Upper lobe of right lung (tissue), 1 donor: ENCODE measurements around the gene SWSAP1. TPM values are rescaled to one million over a fixed set of nuclear protein-coding genes. Genes with fewer than 3 reads are reported as not detected.
A peak's percentile ranks its signal among the peaks of the same experiment; 100 is the strongest.

Source experiments
- ATAC-seq: fragments of 200-7000 bp; cut with Tn5 transposase; one replicate; pipeline ENCODE4 v1.9.1; 2020; ENCODE audit warnings: mild to moderate bottlenecking, moderate library complexity
- DNase-seq: peaks from one replicate; pipeline ENCODE4 v3.0.0-alpha.2; 2020
- H3K27ac ChIP-seq: fragments of 200-600 bp; one replicate; pipeline ENCODE4 v1.8.0; 2022
- H3K27me3 ChIP-seq: fragments of 200-600 bp; one replicate; pipeline ENCODE4 v1.8.0; 2022; ENCODE audit warnings: mild to moderate bottlenecking
- H3K36me3 ChIP-seq: fragments of 200-600 bp; one replicate; pipeline ENCODE4 v1.8.0; 2022
- H3K4me1 ChIP-seq: fragments of 200-600 bp; one replicate; pipeline ENCODE4 v1.8.0; 2022
- H3K4me3 ChIP-seq: fragments of 200-600 bp; one replicate; pipeline ENCODE4 v1.8.0; 2022; ENCODE audit warnings: mild to moderate bottlenecking
- H3K9me3 ChIP-seq: fragments of 200-600 bp; one replicate; pipeline ENCODE4 v1.8.0; 2022
- CTCF ChIP-seq: fragments of 200-600 bp; IDR thresholded peaks from one replicate; pipeline ENCODE4 v1.8.0; 2022; ENCODE audit warnings: antibody characterized with exemption
- intact Hi-C: fragments of 100-400 bp; cut with DNase I; formaldehyde crosslinking; loops from one replicate; pipeline ENCODE4 v1.11.0; 2022
- total RNA-seq: library from RNA; stranded (reverse); fragmentation: NEBNext Ultra II Directional; extraction: Animal tissue kit (Norgen Biotek cat#: 25700); gene quantifications from one replicate; pipeline ENCODE4 v1.2.1, GENCODE V29; 2021
- donor health status: DM: no; HTN: yes; CAD: no; lungs with severe emphysema.

The SWSAP1 gene
- total RNA-seq, 1 donor from 2014 or later: 3.2 TPM

GRCh38 chr19:11383706-11384048, 9.2 kb downstream of the SWSAP1 start:
- Histone ChIP-seq H3K4me3 (peak overlapping the region; percentile 57), H3K27ac (peak overlapping the region; percentile 59), H3K4me1 (peaks cover 39% of the 10 kb centered on the region), H3K36me3 (no peaks in the 10 kb centered on the region), H3K9me3 (no peaks in the 10 kb centered on the region), H3K27me3 (no peaks in the 10 kb centered on the region)
- TF ChIP-seq CTCF: no peak
- DNase-seq: no peak
- no peak for ATAC-seq
- intact Hi-C loops: no loop called here

GRCh38 chr19:11384778-11385129, 10.3 kb downstream of the SWSAP1 start:
- H3K9me3 ChIP-seq: no peaks in the 10 kb centered on the region
- H3K4me1 ChIP-seq: peaks cover 39% of the 10 kb centered on the region
- intact Hi-C loops: no loop called here
- no peaks in the 10 kb centered on the region for H3K36me3 ChIP-seq
- H3K27ac ChIP-seq: no peak overlapping the region
- no peak for TF ChIP-seq CTCF
- no peaks in the 10 kb centered on the region for H3K27me3 ChIP-seq
- no peak overlapping the region for H3K4me3 ChIP-seq
- ATAC-seq (no peak), DNase-seq (no peak)

GRCh38 chr19:11387162-11388034, 12.9 kb downstream of the SWSAP1 start:
- Histone ChIP-seq H3K27me3 (no peaks in the 10 kb centered on the region), H3K36me3 (no peaks in the 10 kb centered on the region), H3K9me3 (no peaks in the 10 kb centered on the region), H3K4me1 (peaks cover 28% of the 10 kb centered on the region), H3K4me3 (no peak overlapping the region), H3K27ac (peak overlapping the region; percentile 19)
- no peak for DNase-seq
- intact Hi-C loops: no loop called here
- ATAC-seq: peak; percentile 22
- TF ChIP-seq CTCF: no peak

- Histone ChIP-seq H3K27ac (no peak overlapping the region), H3K4me1 (peaks cover 8% of the 10 kb centered on the region), H3K36me3 (no peaks in the 10 kb centered on the region), H3K4me3 (no peak overlapping the region), H3K27me3 (no peaks in the 10 kb centered on the region), H3K9me3 (no peaks in the 10 kb centered on the region)
- intact Hi-C loops: no loop called here
- no peak for TF ChIP-seq CTCF
- ATAC-seq (no peak), DNase-seq (no peak)
Measured at GRCh38 chr19:11390359-11390758, 15.9 kb downstream of the SWSAP1 start.

- Histone ChIP-seq H3K36me3 (no peaks in the 10 kb centered on the region), H3K4me3 (no peak overlapping the region), H3K27ac (no peak overlapping the region), H3K27me3 (no peaks in the 10 kb centered on the region), H3K4me1 (peaks cover 8% of the 10 kb centered on the region), H3K9me3 (no peaks in the 10 kb centered on the region)
- no peak for ATAC-seq
- intact Hi-C loops: no loop called here
- no peak for DNase-seq
- no peak for TF ChIP-seq CTCF
Measured at GRCh38 chr19:11390933-11391680, 16.6 kb downstream of the SWSAP1 start.
